GM23248 (cell line): ENCODE measurements around the gene ATP13A4. TPM values are rescaled to one million over a fixed set of nuclear protein-coding genes. Genes with fewer than 3 reads are reported as not detected.

Experiments
- DNase-seq: peaks from one replicate; pipeline ENCODE4 v3.0.0-alpha.2; 2015
- H2AFZ ChIP-seq: fragments of 200-600 bp; sonication (generic); 2 replicates; pipeline ENCODE4 v1.6.1; 2016; ENCODE audit warnings: antibody characterized with exemption
- H3F3A ChIP-seq: fragments of 200-600 bp; sonication (generic); 2 replicates; pipeline ENCODE4 v1.6.1; 2016; ENCODE audit warnings: mild to moderate bottlenecking, antibody characterized with exemption, mixed run types; ENCODE audit not compliant: insufficient read depth
- H3K27ac ChIP-seq: fragments of 200-600 bp; sonication (generic); 2 replicates; pipeline ENCODE4 v1.5.1; 2016; ENCODE audit warnings: mild to moderate bottlenecking
- H3K27me3 ChIP-seq: fragments of 200-600 bp; sonication (generic); replicated peaks from 2 replicates; pipeline ENCODE4 v1.6.1; 2016; ENCODE audit warnings: mild to moderate bottlenecking; ENCODE audit not compliant: insufficient read depth
- H3K36me3 ChIP-seq: fragments of 200-600 bp; sonication (generic); 2 replicates; pipeline ENCODE4 v1.6.1; 2016; ENCODE audit warnings: low read depth, mild to moderate bottlenecking
- H3K4me1 ChIP-seq: fragments of 200-600 bp; sonication (generic); 2 replicates; pipeline ENCODE4 v1.6.1; 2016; ENCODE audit warnings: mild to moderate bottlenecking; ENCODE audit not compliant: insufficient read depth
- H3K4me2 ChIP-seq: fragments of 200-600 bp; sonication (generic); one replicate; pipeline ENCODE4 v1.6.1; 2016; ENCODE audit warnings: mild to moderate bottlenecking; ENCODE audit not compliant: unreplicated experiment
- H3K4me3 ChIP-seq: fragments of 200-600 bp; sonication (generic); 2 replicates; pipeline ENCODE4 v1.5.1; 2016; ENCODE audit warnings: mild to moderate bottlenecking
- H3K79me2 ChIP-seq: fragments of 200-600 bp; sonication (generic); 2 replicates; pipeline ENCODE4 v1.6.1; 2016; ENCODE audit warnings: mild to moderate bottlenecking; ENCODE audit not compliant: insufficient read depth
- H3K9ac ChIP-seq: fragments of 200-600 bp; sonication (generic); 2 replicates; pipeline ENCODE4 v1.6.1; 2016; ENCODE audit warnings: mild to moderate bottlenecking
- H3K9me2 ChIP-seq: fragments of 200-600 bp; sonication (generic); 2 replicates; pipeline ENCODE4 v1.6.1; 2016; ENCODE audit warnings: mixed run types, mild to moderate bottlenecking, moderate library complexity; ENCODE audit not compliant: insufficient read depth
- H3K9me3 ChIP-seq: fragments of 200-600 bp; sonication (generic); one replicate; pipeline ENCODE4 v1.6.1; 2017; ENCODE audit warnings: low read depth
- H4K20me1 ChIP-seq: fragments of 200-600 bp; sonication (generic); 2 replicates; pipeline ENCODE4 v1.6.0; 2016; ENCODE audit not compliant: insufficient read depth
- EZH2 ChIP-seq: fragments of 200-600 bp; sonication (generic); IDR thresholded peaks from 2 replicates; pipeline ENCODE4 v1.6.1; 2018; ENCODE audit warnings: antibody characterized with exemption, mild to moderate bottlenecking; ENCODE audit not compliant: insufficient read depth, poor library complexity, severe bottlenecking
- EZH2phosphoT487 ChIP-seq: fragments of 200-600 bp; sonication (generic); IDR thresholded peaks from 2 replicates; pipeline ENCODE4 v1.6.1; 2018; ENCODE audit warnings: antibody characterized with exemption, moderate library complexity, mild to moderate bottlenecking, low read depth; ENCODE audit not compliant: insufficient read depth
- WGBS, 2 experiments: methylation state at CpG; one replicate each; pipeline ENCODE4 v1.1.6; 2015 to 2017; ENCODE audit warnings: low lambda C conversion rate in 2 of 2, low coverage in 1 of 2; ENCODE audit errors: missing lambda C conversion rate in 2 of 2; 5-methylcytosine and 5-hydroxymethylcytosine counted together
- in situ Hi-C: fragments of 300-500 bp; cut with MboI; formaldehyde crosslinking; loops from 2 replicates; pipeline ENCODE4 v1.15.0; 2020
- polyA plus RNA-seq: library from polyadenylated mRNA; unstranded; fragments of >200 nt; fragmentation: Nextera tagmentation; extraction: Ambion mirVana; gene quantifications from 2 replicates; pipeline ENCODE4 v1.2.1, GENCODE V29; 2016
- total RNA-seq: library from RNA; depleted of rRNA; stranded (reverse); fragments of >200 nt; shearing (Covaris generic); gene quantifications from 2 replicates; pipeline ENCODE4 v1.2.3, GENCODE V29; 2014

ATP13A4 gene
- total and polyA plus RNA-seq, 2 experiments from 2014 or later: not detected

DNA sequence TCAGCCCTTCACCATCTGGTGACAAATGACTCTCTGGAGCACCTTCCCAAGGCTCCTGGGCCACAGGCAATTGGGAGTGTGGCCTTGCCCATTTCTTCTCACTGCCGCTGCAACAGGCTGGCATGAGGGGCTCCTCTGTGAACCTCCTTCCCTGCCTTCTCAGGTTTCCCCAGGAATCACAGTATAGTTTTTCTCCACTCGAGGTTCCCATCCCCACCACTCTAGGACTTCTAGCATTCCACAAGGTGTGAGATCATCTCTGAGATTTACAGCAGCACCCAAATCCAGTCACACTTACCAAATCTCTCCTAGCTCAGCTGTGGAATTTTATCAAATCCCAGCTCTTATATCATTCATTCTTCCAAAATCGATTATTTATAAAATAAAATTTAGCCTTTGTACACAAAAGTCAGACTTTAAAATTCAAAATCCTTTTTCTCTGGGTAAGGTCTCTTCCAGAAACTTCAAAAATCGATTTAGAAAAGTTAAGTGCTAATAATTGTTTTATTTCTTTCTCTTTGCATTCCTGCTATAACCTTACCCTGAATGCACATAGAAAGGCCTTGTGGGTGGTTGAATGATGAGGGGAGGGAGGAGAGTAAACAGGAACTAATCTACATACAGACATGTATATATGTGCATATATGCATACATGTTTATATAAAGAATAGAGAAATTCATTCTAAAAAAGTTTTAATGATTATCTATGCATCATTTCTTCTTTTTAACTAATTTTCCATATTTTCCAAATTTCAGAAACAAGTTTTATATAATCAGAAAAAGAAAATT is 18.9 kb upstream of the ATP13A4 start:
- Histone ChIP-seq H3K9me2 (no peaks in the 10 kb centered on the region), H2AFZ (no peak overlapping the region), H3K4me1 (peaks cover 5% of the 10 kb centered on the region; the same call in 1 of the 2 replicates), H3K4me3 (no peak overlapping the region), H3F3A (no peaks in the 10 kb centered on the region), H3K36me3 (no peaks in the 10 kb centered on the region), H3K27me3 (peaks cover 10% of the 10 kb centered on the region), H3K4me2 (no peak overlapping the region), H3K79me2 (no peaks in the 10 kb centered on the region), H3K9me3 (no peaks in the 10 kb centered on the region), H4K20me1 (no peaks in the 10 kb centered on the region), H3K9ac (no peak overlapping the region), H3K27ac (no peak overlapping the region)
- DNase-seq: no peak
- WGBS, 2 experiments: 41 to 49% methylated on average over 4 of the region's 4 CpGs
- in situ Hi-C loops: loop anchor here (25.0 kb wide), 1 partner anchor 761 kb away; no protein-coding TSS in a partner anchor
- TF ChIP-seq EZH2phosphoT487 (no peak), EZH2 (no peak)

DNA sequence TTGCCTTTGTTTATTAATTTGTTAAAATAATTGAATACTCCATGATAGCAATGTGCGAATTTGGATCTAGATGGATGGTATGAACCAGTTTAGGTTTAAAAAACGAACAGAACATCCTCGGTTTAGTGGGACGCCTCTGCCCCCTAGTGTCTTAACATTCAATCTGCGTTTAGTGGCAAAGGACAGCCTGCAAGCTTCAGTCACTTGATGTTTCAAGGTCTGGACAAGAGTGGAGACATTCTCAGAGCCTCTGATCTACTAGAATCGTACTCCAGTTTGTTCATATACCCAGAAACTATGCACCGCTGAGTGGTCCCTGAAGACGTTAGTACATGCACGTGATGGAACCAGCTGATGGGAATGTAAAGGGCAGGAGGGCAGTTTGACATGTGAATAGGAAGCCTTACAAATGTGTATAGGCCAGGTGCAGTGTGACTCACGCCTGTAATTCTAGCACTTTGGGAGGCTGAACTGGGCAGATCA is 17.8 kb upstream of the ATP13A4 start:
- H3K79me2 ChIP-seq: no peaks in the 10 kb centered on the region
- H3K9ac ChIP-seq: no peak overlapping the region
- H2AFZ ChIP-seq: no peak overlapping the region
- 2 to 3% methylated on average over 10 of the region's 10 CpGs for WGBS, 2 experiments
- no peaks in the 10 kb centered on the region for H3K36me3 ChIP-seq
- H3K4me1 ChIP-seq: peaks cover 5% of the 10 kb centered on the region; the same call in 1 of the 2 replicates
- H3K27ac ChIP-seq: no peak overlapping the region
- H3K4me3 ChIP-seq: no peak overlapping the region
- in situ Hi-C loops: loop anchor here (25.0 kb wide), 1 partner anchor 760 kb away; no protein-coding TSS in a partner anchor
- peaks cover 10% of the 10 kb centered on the region for H3K27me3 ChIP-seq
- no peaks in the 10 kb centered on the region for H3F3A ChIP-seq
- TF ChIP-seq EZH2phosphoT487 (no peak), EZH2 (no peak)
- no peaks in the 10 kb centered on the region for H3K9me2 ChIP-seq
- H4K20me1 ChIP-seq: no peaks in the 10 kb centered on the region
- DNase-seq: peak; percentile 73
- H3K4me2 ChIP-seq: no peak overlapping the region
- H3K9me3 ChIP-seq: no peaks in the 10 kb centered on the region

DNA sequence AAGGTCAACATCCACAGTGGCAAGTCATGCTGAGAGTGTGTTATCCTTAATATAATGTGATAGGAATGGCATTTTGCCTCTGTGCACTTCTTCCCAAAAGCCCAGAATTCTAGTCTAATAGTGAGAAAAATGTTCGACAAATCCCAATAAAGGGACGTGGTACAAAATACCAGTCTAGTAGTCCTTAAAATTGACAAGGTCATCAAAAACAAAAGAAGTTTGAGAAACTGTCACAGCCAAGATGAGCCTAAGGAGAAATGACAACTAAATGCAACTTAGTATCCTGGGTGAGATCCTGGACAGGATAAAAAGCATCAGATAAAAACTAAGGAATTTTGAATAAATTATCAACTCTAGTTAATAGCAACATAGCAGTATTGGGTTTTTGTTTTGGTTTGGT is 14.4 kb upstream of the ATP13A4 start:
- H4K20me1 ChIP-seq: no peaks in the 10 kb centered on the region
- no peak for TF ChIP-seq EZH2phosphoT487
- no peak for TF ChIP-seq EZH2
- no peaks in the 10 kb centered on the region for H3F3A ChIP-seq
- H2AFZ ChIP-seq: no peak overlapping the region
- no peaks in the 10 kb centered on the region for H3K36me3 ChIP-seq
- H3K4me2 ChIP-seq: no peak overlapping the region
- H3K9me2 ChIP-seq: no peaks in the 10 kb centered on the region
- no peak for DNase-seq
- H3K4me1 ChIP-seq: no peaks in the 10 kb centered on the region
- no peak overlapping the region for H3K27ac ChIP-seq
- H3K9me3 ChIP-seq: no peaks in the 10 kb centered on the region
- no peak overlapping the region for H3K4me3 ChIP-seq
- in situ Hi-C loops: loop anchor here (10.0 to 25.0 kb wide), 2 partner anchors 757 to 1004 kb away; no protein-coding TSS in a partner anchor
- no peak overlapping the region for H3K9ac ChIP-seq
- 77 to 91% methylated on average over 2 of the region's 2 CpGs for WGBS, 2 experiments
- H3K79me2 ChIP-seq: no peaks in the 10 kb centered on the region
- H3K27me3 ChIP-seq: peaks cover 4% of the 10 kb centered on the region; the same call in 1 of the 2 replicates

DNA sequence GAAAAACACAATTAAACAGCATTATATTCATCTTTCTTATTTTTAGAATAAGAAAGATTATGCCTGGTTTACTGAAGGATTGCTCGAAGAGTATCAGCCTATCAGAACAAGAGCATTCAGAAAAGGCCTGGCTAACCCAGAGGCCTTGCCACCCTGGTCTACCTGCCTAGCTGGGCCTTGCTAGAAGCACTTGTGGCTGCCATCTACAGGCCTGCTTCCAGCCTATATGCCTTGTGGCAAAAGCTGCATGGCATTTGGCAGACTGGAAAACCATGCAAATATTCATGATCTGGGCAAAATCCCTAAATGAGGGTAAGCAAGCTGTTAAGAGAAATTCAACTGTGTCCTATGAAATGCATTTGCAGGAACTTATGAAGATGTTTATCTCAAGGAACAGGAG is 9.3 kb upstream of the ATP13A4 start:
- Histone ChIP-seq H3F3A (no peaks in the 10 kb centered on the region), H3K79me2 (no peaks in the 10 kb centered on the region), H3K4me2 (no peak overlapping the region), H3K4me1 (no peaks in the 10 kb centered on the region), H3K9me2 (no peaks in the 10 kb centered on the region), H3K27me3 (peaks cover 4% of the 10 kb centered on the region; the same call in 1 of the 2 replicates), H4K20me1 (no peaks in the 10 kb centered on the region), H3K27ac (no peak overlapping the region), H3K4me3 (no peak overlapping the region), H3K9ac (no peak overlapping the region), H3K36me3 (no peaks in the 10 kb centered on the region), H3K9me3 (no peaks in the 10 kb centered on the region), H2AFZ (no peak overlapping the region)
- in situ Hi-C loops: loop anchor here (10.0 to 25.0 kb wide), 2 partner anchors 752 to 999 kb away; no protein-coding TSS in a partner anchor
- WGBS, 2 experiments: 18 to 19% methylated on average over 1 of the region's 1 CpG
- DNase-seq: peak; percentile 7
- TF ChIP-seq EZH2phosphoT487 (no peak), EZH2 (no peak)
